ENCODE data around the gene CDKN2B-AS1.

DNA sequence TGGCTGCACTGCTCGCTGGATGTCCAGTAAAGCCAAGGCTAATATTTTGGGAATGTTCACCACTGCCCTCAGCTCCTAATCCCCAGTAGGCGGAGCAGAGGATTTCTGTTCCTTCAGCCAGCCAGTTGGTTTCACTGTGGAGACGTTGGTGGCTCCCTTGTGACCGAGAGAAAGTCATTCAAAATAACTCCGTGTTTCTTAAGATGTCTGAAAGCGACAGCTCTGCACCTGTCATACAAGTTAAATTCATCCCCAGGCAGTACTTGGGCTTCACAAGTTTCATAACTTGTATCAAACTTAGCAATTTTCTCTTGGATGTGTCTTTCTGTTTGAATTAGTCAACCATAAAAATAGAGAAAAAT, 14.9 kb downstream of the CDKN2B-AS1 start:
- TF ChIP-seq, protein P1, sequence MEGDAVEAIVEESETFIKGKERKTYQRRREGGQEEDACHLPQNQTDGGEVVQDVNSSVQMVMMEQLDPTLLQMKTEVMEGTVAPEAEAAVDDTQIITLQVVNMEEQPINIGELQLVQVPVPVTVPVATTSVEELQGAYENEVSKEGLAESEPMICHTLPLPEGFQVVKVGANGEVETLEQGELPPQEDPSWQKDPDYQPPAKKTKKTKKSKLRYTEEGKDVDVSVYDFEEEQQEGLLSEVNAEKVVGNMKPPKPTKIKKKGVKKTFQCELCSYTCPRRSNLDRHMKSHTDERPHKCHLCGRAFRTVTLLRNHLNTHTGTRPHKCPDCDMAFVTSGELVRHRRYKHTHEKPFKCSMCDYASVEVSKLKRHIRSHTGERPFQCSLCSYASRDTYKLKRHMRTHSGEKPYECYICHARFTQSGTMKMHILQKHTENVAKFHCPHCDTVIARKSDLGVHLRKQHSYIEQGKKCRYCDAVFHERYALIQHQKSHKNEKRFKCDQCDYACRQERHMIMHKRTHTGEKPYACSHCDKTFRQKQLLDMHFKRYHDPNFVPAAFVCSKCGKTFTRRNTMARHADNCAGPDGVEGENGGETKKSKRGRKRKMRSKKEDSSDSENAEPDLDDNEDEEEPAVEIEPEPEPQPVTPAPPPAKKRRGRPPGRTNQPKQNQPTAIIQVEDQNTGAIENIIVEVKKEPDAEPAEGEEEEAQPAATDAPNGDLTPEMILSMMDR (IDR thresholded peaks at IDR 0.05; ENCODE audit: low read depth, low read length): no peak
- TF ChIP-seq EZH2phosphoT487 (IDR thresholded peaks at IDR 0.05; ENCODE audit: low read depth): no peak
